ENCODE measurements around the gene KAZN.

DNA sequence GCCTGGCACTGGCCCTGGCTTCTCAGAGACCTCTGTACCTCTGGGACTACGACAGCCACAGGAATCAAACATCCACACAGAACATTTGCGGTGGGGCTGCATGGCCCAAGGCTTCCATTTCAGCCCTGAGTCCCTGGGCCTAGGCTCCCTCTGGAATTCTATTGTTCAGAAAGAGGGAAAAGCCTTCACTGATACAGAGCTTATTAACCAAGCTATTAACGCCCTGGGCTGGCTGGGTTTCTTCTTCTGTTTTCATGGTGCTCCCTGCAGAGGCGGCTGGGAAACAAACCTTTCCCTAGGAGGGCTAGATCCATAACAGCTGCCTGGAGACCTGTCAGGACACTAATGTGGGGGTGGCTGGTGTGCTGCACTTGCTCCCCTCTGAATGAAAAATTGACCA is 88.2 kb downstream of the KAZN start:
- TF ChIP-seq, protein P1, sequence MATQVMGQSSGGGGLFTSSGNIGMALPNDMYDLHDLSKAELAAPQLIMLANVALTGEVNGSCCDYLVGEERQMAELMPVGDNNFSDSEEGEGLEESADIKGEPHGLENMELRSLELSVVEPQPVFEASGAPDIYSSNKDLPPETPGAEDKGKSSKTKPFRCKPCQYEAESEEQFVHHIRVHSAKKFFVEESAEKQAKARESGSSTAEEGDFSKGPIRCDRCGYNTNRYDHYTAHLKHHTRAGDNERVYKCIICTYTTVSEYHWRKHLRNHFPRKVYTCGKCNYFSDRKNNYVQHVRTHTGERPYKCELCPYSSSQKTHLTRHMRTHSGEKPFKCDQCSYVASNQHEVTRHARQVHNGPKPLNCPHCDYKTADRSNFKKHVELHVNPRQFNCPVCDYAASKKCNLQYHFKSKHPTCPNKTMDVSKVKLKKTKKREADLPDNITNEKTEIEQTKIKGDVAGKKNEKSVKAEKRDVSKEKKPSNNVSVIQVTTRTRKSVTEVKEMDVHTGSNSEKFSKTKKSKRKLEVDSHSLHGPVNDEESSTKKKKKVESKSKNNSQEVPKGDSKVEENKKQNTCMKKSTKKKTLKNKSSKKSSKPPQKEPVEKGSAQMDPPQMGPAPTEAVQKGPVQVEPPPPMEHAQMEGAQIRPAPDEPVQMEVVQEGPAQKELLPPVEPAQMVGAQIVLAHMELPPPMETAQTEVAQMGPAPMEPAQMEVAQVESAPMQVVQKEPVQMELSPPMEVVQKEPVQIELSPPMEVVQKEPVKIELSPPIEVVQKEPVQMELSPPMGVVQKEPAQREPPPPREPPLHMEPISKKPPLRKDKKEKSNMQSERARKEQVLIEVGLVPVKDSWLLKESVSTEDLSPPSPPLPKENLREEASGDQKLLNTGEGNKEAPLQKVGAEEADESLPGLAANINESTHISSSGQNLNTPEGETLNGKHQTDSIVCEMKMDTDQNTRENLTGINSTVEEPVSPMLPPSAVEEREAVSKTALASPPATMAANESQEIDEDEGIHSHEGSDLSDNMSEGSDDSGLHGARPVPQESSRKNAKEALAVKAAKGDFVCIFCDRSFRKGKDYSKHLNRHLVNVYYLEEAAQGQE (IDR thresholded peaks at IDR 0.05; ENCODE audit: low read depth), result no peak
- TF ChIP-seq ZBTB7A (IDR thresholded peaks at IDR 0.05; ENCODE audit: low read depth) (no peak), YY1 (IDR thresholded peaks at IDR 0.05; ENCODE audit: low read depth) (no peak), CREB1 (IDR thresholded peaks at IDR 0.05; ENCODE audit: low read depth) (no peak), TAF1 (IDR thresholded peaks at IDR 0.05; ENCODE audit: low read depth) (no peak), EP300 (IDR thresholded peaks at IDR 0.05; ENCODE audit: borderline replicate concordance) (no peak), EGR1 (IDR thresholded peaks at IDR 0.05) (no peak), CEBPB (IDR thresholded peaks at IDR 0.05) (no peak)
- TF ChIP-seq, protein P2, sequence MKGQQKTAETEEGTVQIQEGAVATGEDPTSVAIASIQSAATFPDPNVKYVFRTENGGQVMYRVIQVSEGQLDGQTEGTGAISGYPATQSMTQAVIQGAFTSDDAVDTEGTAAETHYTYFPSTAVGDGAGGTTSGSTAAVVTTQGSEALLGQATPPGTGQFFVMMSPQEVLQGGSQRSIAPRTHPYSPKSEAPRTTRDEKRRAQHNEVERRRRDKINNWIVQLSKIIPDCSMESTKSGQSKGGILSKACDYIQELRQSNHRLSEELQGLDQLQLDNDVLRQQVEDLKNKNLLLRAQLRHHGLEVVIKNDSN (IDR thresholded peaks at IDR 0.05), result no peak
